Measurements from ENCODE around the gene LRRTM3.

Gene LRRTM3

GRCh38 chr10:67045404-67045803, 119.6 kb downstream of the LRRTM3 start:
- Histone ChIP-seq H3K27ac (no peak overlapping the region), H3K4me3 (no peak overlapping the region)
- TF ChIP-seq CTCF (IDR thresholded peaks at IDR 0.05): no peak
- peak; percentile 57 for DNase-seq (ENCODE audit: low spot score)

- no peak for TF ChIP-seq CTCF (IDR thresholded peaks at IDR 0.05)
- Histone ChIP-seq H3K4me3 (no peak overlapping the region), H3K27ac (no peak overlapping the region)
- DNase-seq (ENCODE audit: low spot score): no peak
Observed at GRCh38 chr10:67046507-67046906, 120.7 kb downstream of the LRRTM3 start.

- no peak for DNase-seq (ENCODE audit: low spot score)
- Histone ChIP-seq H3K27ac (no peak overlapping the region), H3K4me3 (no peak overlapping the region)
- TF ChIP-seq CTCF (IDR thresholded peaks at IDR 0.05): no peak
Observed at GRCh38 chr10:67049988-67050387, 124.2 kb downstream of the LRRTM3 start.

GRCh38 chr10:67050415-67050814, 124.6 kb downstream of the LRRTM3 start:
- DNase-seq (ENCODE audit: low spot score): no peak
- TF ChIP-seq CTCF (IDR thresholded peaks at IDR 0.05): no peak
- no peak overlapping the region for H3K27ac ChIP-seq
- no peak overlapping the region for H3K4me3 ChIP-seq

- no peak for TF ChIP-seq CTCF (IDR thresholded peaks at IDR 0.05)
- Histone ChIP-seq H3K4me3 (no peak overlapping the region), H3K27ac (no peak overlapping the region)
- no peak for DNase-seq (ENCODE audit: low spot score)
Observed at GRCh38 chr10:67072654-67073053, 146.8 kb downstream of the LRRTM3 start.

- no peak for TF ChIP-seq CTCF (IDR thresholded peaks at IDR 0.05)
- no peak overlapping the region for H3K4me3 ChIP-seq
- H3K27ac ChIP-seq: no peak overlapping the region
- DNase-seq (ENCODE audit: low spot score): no peak
Observed at GRCh38 chr10:67075491-67075971, 149.7 kb downstream of the LRRTM3 start.

GRCh38 chr10:67076144-67076543, 150.3 kb downstream of the LRRTM3 start:
- TF ChIP-seq CTCF (IDR thresholded peaks at IDR 0.05): no peak
- DNase-seq (ENCODE audit: low spot score): no peak
- H3K27ac ChIP-seq: no peak overlapping the region
- no peak overlapping the region for H3K4me3 ChIP-seq

Measured in coronary artery (tissue), 2 donors.